Measurements from ENCODE around the gene TTC12. TPM values are rescaled to one million over a fixed set of nuclear protein-coding genes. Genes with fewer than 3 reads are reported as not detected.

The TTC12 gene
- total and polyA plus RNA-seq, 2 of the 13 experiments (the other 11 are each of a cell fraction or from before 2014, with no cell fraction given), result 5.4 to 11.6 TPM

DNA sequence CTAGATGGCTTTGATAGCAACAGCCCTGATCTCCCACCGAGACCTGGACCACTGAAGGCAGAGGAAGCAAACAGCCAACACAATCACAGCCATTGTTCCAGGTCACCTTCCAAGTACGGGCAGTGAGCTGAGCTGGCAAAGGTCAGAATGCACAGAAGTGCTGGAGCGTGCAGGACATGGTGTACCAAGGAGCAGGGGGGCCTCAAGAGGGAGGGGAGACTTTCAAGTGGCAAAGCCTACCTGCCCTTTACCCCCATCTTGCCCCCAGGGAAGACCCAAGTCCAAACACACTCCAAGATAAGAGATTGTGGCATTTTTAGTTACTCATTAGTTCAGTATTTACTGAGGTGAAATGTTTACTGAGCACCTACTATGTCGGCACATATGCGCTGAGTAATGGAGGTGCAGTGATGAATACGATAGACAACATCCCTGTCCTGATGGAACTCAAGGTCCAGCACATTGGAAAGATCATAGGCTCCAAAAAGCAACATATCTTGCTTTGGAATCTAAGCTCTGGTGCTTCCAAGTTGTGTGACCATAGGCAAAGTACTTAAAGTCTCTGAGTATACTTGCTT is 26.0 kb upstream of the TTC12 start:
- peaks cover 33% of the 10 kb centered on the region for H3K4me1 ChIP-seq (ENCODE audit: insufficient read depth, low read length)
- H3K36me3 ChIP-seq (replicated peaks in 1 of 2; ENCODE audit: control insufficient read depth in 1 of 2, insufficient read depth in 2 of 2, low read length in 2 of 2), result no peaks in the 10 kb centered on the region
- ChIA-PET POLR2A (no interaction called here), CTCF (ENCODE audit: low intra/inter-chr PET ratio, low total read pairs) (interaction anchor here (4.4 kb wide), 1 partner anchor 700 kb away, joined by 54 read pairs; no protein-coding TSS in a partner anchor)
- ATAC-seq, result peak; percentile 65
- peak; percentile 20 for DNase-seq (ENCODE audit: low spot score)
- no peaks in the 10 kb centered on the region for H3K9me3 ChIP-seq (ENCODE audit: low read length)
- intact Hi-C loops (cut with micrococcal nuclease; ENCODE audit: unreplicated experiment) (loop anchor here (2.0 to 10.0 kb wide), 2 partner anchors 490 to 1074 kb away; no protein-coding TSS in a partner anchor), in situ Hi-C loops (cut with HindIII; ENCODE audit: extremely low pct_ligation_motif_present, low pct_unique_long_range_greater_than_20kb) (loop anchor here (10.0 to 25.0 kb wide), 2 partner anchors 451 to 1004 kb away; no protein-coding TSS in a partner anchor)
- WGBS (ENCODE audit: low lambda C conversion rate), result 0% methylated on average over 5 of the region's 6 CpGs
- H3K27ac ChIP-seq (ENCODE audit: extremely low read length, insufficient read depth, low read length), result no peak overlapping the region
- no peak overlapping the region for H2AFZ ChIP-seq (ENCODE audit: low read length)
- H4K20me1 ChIP-seq (ENCODE audit: insufficient read depth, low read length), result no peaks in the 10 kb centered on the region
- peak; percentile 53 for FAIRE-seq
- no peak overlapping the region for H3K9ac ChIP-seq (ENCODE audit: insufficient read depth, low read depth, low read length)
- H3K79me2 ChIP-seq (ENCODE audit: insufficient read depth, low read length), result no peaks in the 10 kb centered on the region
- no peak overlapping the region; a peak in 1 of 6 replicates for H3K4me3 ChIP-seq (replicated peaks in 1 of 3; ENCODE audit: insufficient read depth in 1 of 3, low read depth in 2 of 3, low read length in 3 of 3)
- H3K4me2 ChIP-seq (ENCODE audit: low read depth, low read length), result peak overlapping the region; percentile 30
- no TSS peak for BruUV-seq (replicated peaks)
- H3K27me3 ChIP-seq (ENCODE audit: control insufficient read depth in 1 of 2, insufficient read depth in 2 of 2, low read length in 2 of 2), result no peaks in the 10 kb centered on the region; a peak in 1 of 5 replicates
- peak; percentile 30; the same call in 1 of the 2 replicates for TF ChIP-seq CREM (IDR thresholded peaks at IDR 0.05)
- no peak for TF ChIP-seq CREM (CRISPR knock-in tag; IDR thresholded peaks at IDR 0.05)
- TF ChIP-seq FOXA1 (IDR thresholded peaks at IDR 0.05), result no peak
- TF ChIP-seq FOXA1 (CRISPR knock-in tag; IDR thresholded peaks at IDR 0.05), result peak; percentile 10; the same call in 1 of the 2 replicates
- no peak for TF ChIP-seq NFYB (CRISPR knock-in tag; IDR thresholded peaks at IDR 0.05)
- no peak for TF ChIP-seq CEBPG (CRISPR knock-in tag; IDR thresholded peaks at IDR 0.05)
- peak; percentile 35; the same call in 1 of the 2 replicates for TF ChIP-seq RARA (CRISPR knock-in tag; IDR thresholded peaks at IDR 0.05)
- TF ChIP-seq, protein P1, sequence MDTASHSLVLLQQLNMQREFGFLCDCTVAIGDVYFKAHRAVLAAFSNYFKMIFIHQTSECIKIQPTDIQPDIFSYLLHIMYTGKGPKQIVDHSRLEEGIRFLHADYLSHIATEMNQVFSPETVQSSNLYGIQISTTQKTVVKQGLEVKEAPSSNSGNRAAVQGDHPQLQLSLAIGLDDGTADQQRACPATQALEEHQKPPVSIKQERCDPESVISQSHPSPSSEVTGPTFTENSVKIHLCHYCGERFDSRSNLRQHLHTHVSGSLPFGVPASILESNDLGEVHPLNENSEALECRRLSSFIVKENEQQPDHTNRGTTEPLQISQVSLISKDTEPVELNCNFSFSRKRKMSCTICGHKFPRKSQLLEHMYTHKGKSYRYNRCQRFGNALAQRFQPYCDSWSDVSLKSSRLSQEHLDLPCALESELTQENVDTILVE (CRISPR knock-in tag; IDR thresholded peaks at IDR 0.05), result no peak
- TF ChIP-seq, protein P2, sequence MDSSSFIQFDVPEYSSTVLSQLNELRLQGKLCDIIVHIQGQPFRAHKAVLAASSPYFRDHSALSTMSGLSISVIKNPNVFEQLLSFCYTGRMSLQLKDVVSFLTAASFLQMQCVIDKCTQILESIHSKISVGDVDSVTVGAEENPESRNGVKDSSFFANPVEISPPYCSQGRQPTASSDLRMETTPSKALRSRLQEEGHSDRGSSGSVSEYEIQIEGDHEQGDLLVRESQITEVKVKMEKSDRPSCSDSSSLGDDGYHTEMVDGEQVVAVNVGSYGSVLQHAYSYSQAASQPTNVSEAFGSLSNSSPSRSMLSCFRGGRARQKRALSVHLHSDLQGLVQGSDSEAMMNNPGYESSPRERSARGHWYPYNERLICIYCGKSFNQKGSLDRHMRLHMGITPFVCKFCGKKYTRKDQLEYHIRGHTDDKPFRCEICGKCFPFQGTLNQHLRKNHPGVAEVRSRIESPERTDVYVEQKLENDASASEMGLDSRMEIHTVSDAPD (CRISPR knock-in tag; IDR thresholded peaks at IDR 0.05), result peak; percentile 31; the same call in 1 of the 2 replicates
- no peak for TF ChIP-seq POLR2A (IDR thresholded peaks at IDR 0.05; ENCODE audit: insufficient read depth in 1 of 2, low read depth in 2 of 2, low read length in 2 of 2)
- TF ChIP-seq RORA (CRISPR knock-in tag; IDR thresholded peaks at IDR 0.05), result no peak
- TF ChIP-seq, protein P3, sequence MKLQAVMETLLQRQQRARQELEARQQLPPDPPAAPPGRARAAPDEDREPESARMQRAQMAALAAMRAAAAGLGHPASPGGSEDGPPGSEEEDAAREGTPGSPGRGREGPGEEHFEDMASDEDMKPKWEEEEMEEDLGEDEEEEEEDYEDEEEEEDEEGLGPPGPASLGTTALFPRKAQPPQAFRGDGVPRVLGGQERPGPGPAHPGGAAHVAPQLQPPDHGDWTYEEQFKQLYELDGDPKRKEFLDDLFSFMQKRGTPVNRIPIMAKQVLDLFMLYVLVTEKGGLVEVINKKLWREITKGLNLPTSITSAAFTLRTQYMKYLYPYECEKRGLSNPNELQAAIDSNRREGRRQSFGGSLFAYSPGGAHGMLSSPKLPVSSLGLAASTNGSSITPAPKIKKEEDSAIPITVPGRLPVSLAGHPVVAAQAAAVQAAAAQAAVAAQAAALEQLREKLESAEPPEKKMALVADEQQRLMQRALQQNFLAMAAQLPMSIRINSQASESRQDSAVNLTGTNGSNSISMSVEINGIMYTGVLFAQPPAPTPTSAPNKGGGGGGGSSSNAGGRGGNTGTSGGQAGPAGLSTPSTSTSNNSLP (IDR thresholded peaks at IDR 0.05; ENCODE audit: low read depth, low read length), result no peak
- TF ChIP-seq NR2F6 (IDR thresholded peaks at IDR 0.05), result peak; percentile 78
- 0 out of 2 replicates have a peak, but pooled peaks have one; percentile 34 for TF ChIP-seq NR2F6 (CRISPR knock-in tag; IDR thresholded peaks at IDR 0.05)
- no peak for TF ChIP-seq EHMT2 (IDR thresholded peaks at IDR 0.05; ENCODE audit: borderline replicate concordance, low read depth, low read length)
- TF ChIP-seq RAD51 (IDR thresholded peaks at IDR 0.05; ENCODE audit: borderline replicate concordance), result no peak

Data from HepG2 (cell line).